Measurements from ENCODE around the gene DAPK2.

Gene DAPK2

GRCh38 chr15:63973212-63974009 is 72.9 kb downstream of the DAPK2 start:
- H3K27ac ChIP-seq = peak overlapping the region; percentile 94
- peak; percentile 64 for DNase-seq (ENCODE audit: low read depth, low spot score)

GRCh38 chr15:63972801-63973200 is 73.5 kb downstream of the DAPK2 start:
- no peak for DNase-seq (ENCODE audit: low read depth, low spot score)
- no peak overlapping the region for H3K9ac ChIP-seq (ENCODE audit: insufficient read length)
- no peak overlapping the region for H3K4me3 ChIP-seq
- H3K27ac ChIP-seq = peak overlapping the region; percentile 30
- TF ChIP-seq FOXP2 (optimal IDR thresholded peaks at IDR 0.05; ENCODE audit: control extremely low read depth, extremely low read length, insufficient read depth) = no peak
- no peaks in the 10 kb centered on the region for H3K9me3 ChIP-seq (ENCODE audit: low read depth, low read length)
- no peaks in the 10 kb centered on the region for H3K36me3 ChIP-seq (ENCODE audit: insufficient read depth, low read length)

More at GRCh38 chr15:63973212-63974009, 72.9 kb downstream of the DAPK2 start:
- H3K9ac ChIP-seq (ENCODE audit: insufficient read length) = peak overlapping the region; percentile 24
- H3K4me3 ChIP-seq = peak overlapping the region; percentile 40; the same call in 1 of the 2 replicates
- TF ChIP-seq POLR2AphosphoS5 (IDR thresholded peaks at IDR 0.05; ENCODE audit: borderline replicate concordance, low read depth, low read length) (no peak), EZH2 (IDR thresholded peaks at IDR 0.05) (no peak), FOXP2 (optimal IDR thresholded peaks at IDR 0.05; ENCODE audit: control extremely low read depth, extremely low read length, insufficient read depth) (no peak)
- no peaks in the 10 kb centered on the region for H3K9me3 ChIP-seq (ENCODE audit: low read depth, low read length)
- H3K36me3 ChIP-seq (ENCODE audit: insufficient read depth, low read length) = no peaks in the 10 kb centered on the region

GRCh38 chr15:63971904-63972303 is 74.4 kb downstream of the DAPK2 start:
- no peak for DNase-seq (ENCODE audit: low read depth, low spot score)
- Histone ChIP-seq H3K36me3 (ENCODE audit: insufficient read depth, low read length) (no peaks in the 10 kb centered on the region), H3K4me3 (no peak overlapping the region), H3K9me3 (ENCODE audit: low read depth, low read length) (no peaks in the 10 kb centered on the region), H3K27ac (peak overlapping the region; percentile 30; the same call in 1 of the 2 replicates), H3K9ac (ENCODE audit: insufficient read length) (no peak overlapping the region)
- TF ChIP-seq FOXP2 (optimal IDR thresholded peaks at IDR 0.05; ENCODE audit: control extremely low read depth, extremely low read length, insufficient read depth) = no peak
- TF ChIP-seq EZH2 (IDR thresholded peaks at IDR 0.05) = no peak
- no peak for TF ChIP-seq POLR2AphosphoS5 (IDR thresholded peaks at IDR 0.05; ENCODE audit: borderline replicate concordance, low read depth, low read length)

- TF ChIP-seq EZH2 (IDR thresholded peaks at IDR 0.05) (no peak), FOXP2 (optimal IDR thresholded peaks at IDR 0.05; ENCODE audit: control extremely low read depth, extremely low read length, insufficient read depth) (no peak), POLR2AphosphoS5 (IDR thresholded peaks at IDR 0.05; ENCODE audit: borderline replicate concordance, low read depth, low read length) (no peak)
- no peak for DNase-seq (ENCODE audit: low read depth, low spot score)
- H3K9me3 ChIP-seq (ENCODE audit: low read depth, low read length) = no peaks in the 10 kb centered on the region
- no peak overlapping the region for H3K4me3 ChIP-seq
- H3K36me3 ChIP-seq (ENCODE audit: insufficient read depth, low read length) = no peaks in the 10 kb centered on the region
- peak overlapping the region; percentile 30; the same call in 1 of the 2 replicates for H3K27ac ChIP-seq
- H3K9ac ChIP-seq (ENCODE audit: insufficient read length) = no peak overlapping the region
Measured at GRCh38 chr15:63971427-63971805, 74.9 kb downstream of the DAPK2 start.

DNA sequence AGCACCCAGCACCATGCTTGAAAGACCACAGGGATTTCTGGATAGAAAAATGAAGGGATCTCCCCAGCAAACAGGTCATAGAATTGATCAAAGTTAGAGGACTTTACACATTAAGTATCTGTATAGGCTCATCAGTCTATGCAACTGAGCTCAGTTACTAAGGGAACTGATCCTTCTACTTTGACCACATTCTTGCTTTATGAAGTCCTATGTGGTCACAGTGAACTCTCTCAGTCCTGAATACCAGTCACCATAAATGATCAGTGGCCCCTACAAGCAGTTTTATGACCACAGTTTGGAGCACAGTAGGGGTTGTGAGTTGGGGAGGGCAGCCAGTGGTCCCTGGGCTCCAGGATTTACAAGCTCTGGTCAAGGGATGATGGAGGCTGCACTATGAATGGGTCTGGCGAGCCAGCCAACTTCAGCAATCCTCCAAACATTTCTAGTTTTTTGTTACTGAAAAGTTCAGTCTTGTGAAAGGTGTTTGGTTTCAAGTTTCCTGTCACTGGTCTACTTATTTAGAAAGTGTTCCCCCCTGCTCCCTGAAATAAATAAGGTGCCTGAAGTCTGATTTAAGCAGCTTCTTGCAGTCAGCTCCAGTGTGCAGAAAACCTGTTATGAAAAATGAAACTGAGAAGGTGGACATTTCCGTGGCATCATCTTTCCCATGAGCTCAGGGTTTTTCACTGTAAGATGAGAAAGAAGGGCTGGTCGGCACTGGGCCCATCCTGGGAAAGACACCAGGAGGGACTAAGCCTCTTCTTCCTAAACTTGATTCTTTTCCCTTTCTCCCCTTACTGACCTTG is 75.5 kb downstream of the DAPK2 start:
- DNase-seq (ENCODE audit: low read depth, low spot score) = no peak
- no peak overlapping the region for H3K4me3 ChIP-seq
- H3K36me3 ChIP-seq (ENCODE audit: insufficient read depth, low read length) = no peaks in the 10 kb centered on the region
- TF ChIP-seq POLR2AphosphoS5 (IDR thresholded peaks at IDR 0.05; ENCODE audit: borderline replicate concordance, low read depth, low read length) (no peak), EZH2 (IDR thresholded peaks at IDR 0.05) (no peak), FOXP2 (optimal IDR thresholded peaks at IDR 0.05; ENCODE audit: control extremely low read depth, extremely low read length, insufficient read depth) (no peak)
- H3K27ac ChIP-seq = no peak overlapping the region
- H3K9me3 ChIP-seq (ENCODE audit: low read depth, low read length) = no peaks in the 10 kb centered on the region
- no peak overlapping the region for H3K9ac ChIP-seq (ENCODE audit: insufficient read length)

GRCh38 chr15:63969652-63970421 is 76.4 kb downstream of the DAPK2 start:
- DNase-seq (ENCODE audit: low read depth, low spot score) = no peak
- H3K4me3 ChIP-seq = no peak overlapping the region
- H3K9me3 ChIP-seq (ENCODE audit: low read depth, low read length) = no peaks in the 10 kb centered on the region
- no peak overlapping the region for H3K27ac ChIP-seq
- H3K36me3 ChIP-seq (ENCODE audit: insufficient read depth, low read length) = no peaks in the 10 kb centered on the region
- TF ChIP-seq FOXP2 (optimal IDR thresholded peaks at IDR 0.05; ENCODE audit: control extremely low read depth, extremely low read length, insufficient read depth) (no peak), EZH2 (IDR thresholded peaks at IDR 0.05) (no peak), POLR2AphosphoS5 (IDR thresholded peaks at IDR 0.05; ENCODE audit: borderline replicate concordance, low read depth, low read length) (no peak)
- no peak overlapping the region for H3K9ac ChIP-seq (ENCODE audit: insufficient read length)

GRCh38 chr15:63968700-63969099 is 77.6 kb downstream of the DAPK2 start:
- no peak overlapping the region for H3K4me3 ChIP-seq
- H3K9me3 ChIP-seq (ENCODE audit: low read depth, low read length) = no peaks in the 10 kb centered on the region
- no peaks in the 10 kb centered on the region for H3K36me3 ChIP-seq (ENCODE audit: insufficient read depth, low read length)
- no peak overlapping the region for H3K27ac ChIP-seq
- no peak for DNase-seq (ENCODE audit: low read depth, low spot score)
- TF ChIP-seq FOXP2 (optimal IDR thresholded peaks at IDR 0.05; ENCODE audit: control extremely low read depth, extremely low read length, insufficient read depth) (no peak), POLR2AphosphoS5 (IDR thresholded peaks at IDR 0.05; ENCODE audit: borderline replicate concordance, low read depth, low read length) (no peak), EZH2 (IDR thresholded peaks at IDR 0.05) (no peak)
- no peak overlapping the region for H3K9ac ChIP-seq (ENCODE audit: insufficient read length)

DNA sequence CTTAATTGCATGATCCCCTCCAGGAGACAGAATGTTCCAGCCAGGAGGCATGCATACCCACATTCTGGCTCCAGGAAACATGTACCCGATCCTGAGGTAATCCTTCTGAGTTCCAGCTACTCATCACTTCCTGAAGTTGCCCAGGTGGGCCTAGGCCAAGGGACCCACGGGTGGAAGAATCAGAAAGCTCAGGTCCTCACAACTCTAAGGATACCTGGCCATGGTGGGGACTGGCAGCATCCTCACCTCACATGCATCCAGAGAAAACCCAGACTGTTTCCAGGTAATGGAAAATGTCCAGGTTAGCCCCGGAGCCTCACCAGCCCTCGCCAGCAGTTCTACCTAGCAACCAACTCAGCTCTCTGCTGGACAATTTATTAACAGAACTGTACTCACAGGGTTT is 78.2 kb downstream of the DAPK2 start:
- no peak for DNase-seq (ENCODE audit: low read depth, low spot score)
- no peak overlapping the region for H3K4me3 ChIP-seq
- H3K9ac ChIP-seq (ENCODE audit: insufficient read length) = no peak overlapping the region
- H3K9me3 ChIP-seq (ENCODE audit: low read depth, low read length) = no peaks in the 10 kb centered on the region
- TF ChIP-seq FOXP2 (optimal IDR thresholded peaks at IDR 0.05; ENCODE audit: control extremely low read depth, extremely low read length, insufficient read depth) (no peak), EZH2 (IDR thresholded peaks at IDR 0.05) (no peak), POLR2AphosphoS5 (IDR thresholded peaks at IDR 0.05; ENCODE audit: borderline replicate concordance, low read depth, low read length) (no peak)
- no peaks in the 10 kb centered on the region for H3K36me3 ChIP-seq (ENCODE audit: insufficient read depth, low read length)
- H3K27ac ChIP-seq = no peak overlapping the region
